Measurements from ENCODE around the gene KCNIP2. TPM values are rescaled to one million over a fixed set of nuclear protein-coding genes. Genes with fewer than 3 reads are reported as not detected.

Gene KCNIP2
- total RNA-seq, 2 donors from 2014 or later, result 4.5 to 39.3 TPM

- Mint-ChIP-seq H3K36me3 (ENCODE audit: low read depth) (no peaks in the 10 kb centered on the region), H3K27me3 (no peaks in the 10 kb centered on the region), H3K27ac (no peak overlapping the region), H3K4me3 (peak overlapping the region; percentile 90), H3K4me1 (peaks cover 42% of the 10 kb centered on the region), H3K9me3 (no peaks in the 10 kb centered on the region)
- ATAC-seq (replicated peaks), result peak; percentile 16
These were observed 4.1 kb downstream of the KCNIP2 start for GRCh38 chr10:101839416-101840063.

- Mint-ChIP-seq H3K36me3 (ENCODE audit: low read depth) (no peaks in the 10 kb centered on the region), H3K9me3 (no peaks in the 10 kb centered on the region), H3K4me3 (peak overlapping the region; percentile 90), H3K4me1 (peaks cover 40% of the 10 kb centered on the region), H3K27ac (no peak overlapping the region), H3K27me3 (no peaks in the 10 kb centered on the region)
- no peak for ATAC-seq (replicated peaks)
These were observed 4.6 kb downstream of the KCNIP2 start for GRCh38 chr10:101839002-101839401.

- Mint-ChIP-seq H3K36me3 (ENCODE audit: low read depth) (no peaks in the 10 kb centered on the region), H3K27ac (no peak overlapping the region), H3K27me3 (no peaks in the 10 kb centered on the region), H3K9me3 (no peaks in the 10 kb centered on the region), H3K4me1 (peaks cover 45% of the 10 kb centered on the region), H3K4me3 (peak overlapping the region; percentile 90)
- ATAC-seq (replicated peaks), result no peak
These were observed 5.1 kb downstream of the KCNIP2 start for GRCh38 chr10:101838416-101838970.

- H3K9me3 Mint-ChIP-seq, result no peaks in the 10 kb centered on the region
- H3K4me3 Mint-ChIP-seq, result no peak overlapping the region
- no peak for ATAC-seq (replicated peaks)
- H3K36me3 Mint-ChIP-seq (ENCODE audit: low read depth), result no peaks in the 10 kb centered on the region
- H3K4me1 Mint-ChIP-seq, result peaks cover 46% of the 10 kb centered on the region
- no peaks in the 10 kb centered on the region for H3K27me3 Mint-ChIP-seq
- H3K27ac Mint-ChIP-seq, result no peak overlapping the region
These were observed 5.9 kb downstream of the KCNIP2 start for GRCh38 chr10:101837748-101838147.

GRCh38 chr10:101835362-101835761, 8.2 kb downstream of the KCNIP2 start:
- Mint-ChIP-seq H3K4me1 (peaks cover 47% of the 10 kb centered on the region), H3K27me3 (no peaks in the 10 kb centered on the region), H3K9me3 (no peaks in the 10 kb centered on the region), H3K4me3 (peak overlapping the region; percentile 32), H3K27ac (no peak overlapping the region), H3K36me3 (ENCODE audit: low read depth) (peaks cover 8% of the 10 kb centered on the region)
- no peak for ATAC-seq (replicated peaks)

GRCh38 chr10:101834341-101834740, 9.3 kb downstream of the KCNIP2 start:
- H3K9me3 Mint-ChIP-seq, result no peaks in the 10 kb centered on the region
- H3K4me3 Mint-ChIP-seq, result peak overlapping the region; percentile 6
- peaks cover 53% of the 10 kb centered on the region for H3K4me1 Mint-ChIP-seq
- H3K36me3 Mint-ChIP-seq (ENCODE audit: low read depth), result peaks cover 9% of the 10 kb centered on the region
- H3K27ac Mint-ChIP-seq, result peak overlapping the region; percentile 76
- ATAC-seq (replicated peaks), result no peak
- no peaks in the 10 kb centered on the region for H3K27me3 Mint-ChIP-seq

- Mint-ChIP-seq H3K36me3 (ENCODE audit: low read depth) (peaks cover 9% of the 10 kb centered on the region), H3K27ac (peak overlapping the region; percentile 76), H3K4me3 (peak overlapping the region; percentile 6), H3K4me1 (peaks cover 48% of the 10 kb centered on the region), H3K27me3 (no peaks in the 10 kb centered on the region), H3K9me3 (no peaks in the 10 kb centered on the region)
- ATAC-seq (replicated peaks), result peak; percentile 48
These were observed 10.1 kb downstream of the KCNIP2 start for GRCh38 chr10:101833466-101833865.

- no peaks in the 10 kb centered on the region for H3K9me3 Mint-ChIP-seq
- no peak for ATAC-seq (replicated peaks)
- H3K4me1 Mint-ChIP-seq, result peaks cover 48% of the 10 kb centered on the region
- peaks cover 10% of the 10 kb centered on the region for H3K36me3 Mint-ChIP-seq (ENCODE audit: low read depth)
- peak overlapping the region; percentile 86 for H3K4me3 Mint-ChIP-seq
- H3K27ac Mint-ChIP-seq, result peak overlapping the region; percentile 96
- no peaks in the 10 kb centered on the region for H3K27me3 Mint-ChIP-seq
These were observed 11.3 kb downstream of the KCNIP2 start for GRCh38 chr10:101832325-101832771.

GRCh38 chr10:101831169-101831811, 12.3 kb downstream of the KCNIP2 start:
- ATAC-seq (replicated peaks), result no peak
- Mint-ChIP-seq H3K4me1 (peaks cover 48% of the 10 kb centered on the region), H3K27ac (peak overlapping the region; percentile 96), H3K9me3 (no peaks in the 10 kb centered on the region), H3K27me3 (no peaks in the 10 kb centered on the region), H3K4me3 (peak overlapping the region; percentile 86), H3K36me3 (ENCODE audit: low read depth) (peaks cover 15% of the 10 kb centered on the region)

- Mint-ChIP-seq H3K4me1 (peaks cover 43% of the 10 kb centered on the region), H3K9me3 (no peaks in the 10 kb centered on the region), H3K27me3 (no peaks in the 10 kb centered on the region), H3K27ac (peak overlapping the region; percentile 96), H3K4me3 (peak overlapping the region; percentile 86), H3K36me3 (ENCODE audit: low read depth) (peaks cover 15% of the 10 kb centered on the region)
- peak; percentile 75 for ATAC-seq (replicated peaks)
These were observed 13.1 kb downstream of the KCNIP2 start for GRCh38 chr10:101830322-101831168.

- peaks cover 38% of the 10 kb centered on the region for H3K4me1 Mint-ChIP-seq
- H3K9me3 Mint-ChIP-seq, result no peaks in the 10 kb centered on the region
- peak overlapping the region; percentile 96 for H3K27ac Mint-ChIP-seq
- peak overlapping the region; percentile 86 for H3K4me3 Mint-ChIP-seq
- no peak for ATAC-seq (replicated peaks)
- peaks cover 15% of the 10 kb centered on the region for H3K36me3 Mint-ChIP-seq (ENCODE audit: low read depth)
- H3K27me3 Mint-ChIP-seq, result no peaks in the 10 kb centered on the region
These were observed 13.9 kb downstream of the KCNIP2 start for GRCh38 chr10:101829561-101830315.

- ATAC-seq (replicated peaks), result no peak
These were observed 14.6 kb downstream of the KCNIP2 start for GRCh38 chr10:101828766-101829551.

GRCh38 chr10:101827919-101828600, 15.5 kb downstream of the KCNIP2 start:
- Mint-ChIP-seq H3K27me3 (no peaks in the 10 kb centered on the region), H3K27ac (no peak overlapping the region), H3K4me1 (peaks cover 25% of the 10 kb centered on the region), H3K4me3 (no peak overlapping the region), H3K36me3 (ENCODE audit: low read depth) (peaks cover 15% of the 10 kb centered on the region), H3K9me3 (no peaks in the 10 kb centered on the region)
- ATAC-seq (replicated peaks), result no peak

More at GRCh38 chr10:101828766-101829551, 14.6 kb downstream of the KCNIP2 start:
- no peaks in the 10 kb centered on the region for H3K9me3 Mint-ChIP-seq
- no peaks in the 10 kb centered on the region for H3K27me3 Mint-ChIP-seq
- no peak overlapping the region for H3K4me3 Mint-ChIP-seq
- peaks cover 33% of the 10 kb centered on the region for H3K4me1 Mint-ChIP-seq
- H3K36me3 Mint-ChIP-seq (ENCODE audit: low read depth), result peaks cover 15% of the 10 kb centered on the region
- no peak overlapping the region for H3K27ac Mint-ChIP-seq
